Neuronal stem cell (in vitro differentiated cells): ENCODE results near the gene NPDC1.
"Not testable (repeated sequence)": the region's sequence is repeated elsewhere in the genome, so short reads cannot be mapped to it uniquely, and the experiment has no call there.

ENCODE experiments used
- DNase-seq: peaks from one replicate; pipeline ENCODE4 v3.0.0-alpha.2; 2013; ENCODE audit warnings: low spot score
- H2AFZ ChIP-seq: one replicate; pipeline ENCODE4 v1.6.1; 2013; ENCODE audit warnings: mild to moderate bottlenecking, low read length, inconsistent platforms
- H2AK5ac ChIP-seq: 2 replicates; pipeline ENCODE4 v1.6.1; 2013; ENCODE audit warnings: low read depth, mild to moderate bottlenecking, inconsistent platforms, low read length, moderate library complexity, mixed read lengths
- H2BK120ac ChIP-seq: 2 replicates; pipeline ENCODE4 v1.6.1; 2013; ENCODE audit warnings: low read depth, mild to moderate bottlenecking, inconsistent platforms, low read length, moderate library complexity, mixed read lengths
- H2BK12ac ChIP-seq: one replicate; pipeline ENCODE4 v1.6.1; 2013; ENCODE audit warnings: low read length, inconsistent platforms
- H2BK15ac ChIP-seq: 2 replicates; pipeline ENCODE4 v1.6.1; 2013; ENCODE audit warnings: mild to moderate bottlenecking, low read length, inconsistent platforms, mixed read lengths
- H2BK5ac ChIP-seq: one replicate; pipeline ENCODE4 v1.6.1; 2013; ENCODE audit warnings: inconsistent platforms, mild to moderate bottlenecking, low read length, moderate library complexity
- H3K14ac ChIP-seq: one replicate; pipeline ENCODE4 v1.6.1; 2013; ENCODE audit warnings: low read length, inconsistent platforms
- H3K18ac ChIP-seq: 2 replicates; pipeline ENCODE4 v1.6.1; 2013; ENCODE audit warnings: low read length, inconsistent platforms
- H3K23ac ChIP-seq: 2 replicates; pipeline ENCODE4 v1.6.1; 2013; ENCODE audit warnings: low read depth, mild to moderate bottlenecking, mixed read lengths, low read length, inconsistent platforms; ENCODE audit not compliant: poor library complexity
- H3K27ac ChIP-seq: replicated peaks from 3 replicates; pipeline ENCODE4 v1.5.1; 2013; ENCODE audit warnings: low read length, inconsistent platforms
- H3K27me3 ChIP-seq, 3 experiments: 2 replicates each; pipeline ENCODE4 v1.6.1; 2013; ENCODE audit warnings: low read length in 3 of 3, mild to moderate bottlenecking in 2 of 3, inconsistent platforms in 1 of 3, low read depth in 1 of 3, mixed read lengths in 1 of 3, moderate library complexity in 1 of 3; ENCODE audit not compliant: control insufficient read depth in 3 of 3, insufficient read depth in 3 of 3
- H3K36me3 ChIP-seq, 2 donors: replicated peaks in 1 of 2; 2 replicates each; pipeline ENCODE4 v1.6.1; 2013; ENCODE audit warnings: low read length in 2 of 2; ENCODE audit not compliant: control insufficient read depth in 2 of 2, insufficient read depth in 2 of 2
- H3K4ac ChIP-seq: 2 replicates; pipeline ENCODE4 v1.6.1; 2013; ENCODE audit warnings: inconsistent platforms, mild to moderate bottlenecking, low read length, moderate library complexity
- H3K4me1 ChIP-seq, 2 donors: 1 replicate in 1 of 2; 2 replicates in 1 of 2; pipeline ENCODE4 v1.6.1; 2013; ENCODE audit warnings: low read length in 2 of 2, low read depth in 1 of 2; ENCODE audit not compliant: control insufficient read depth in 2 of 2, insufficient read depth in 1 of 2
- H3K4me2 ChIP-seq: one replicate; pipeline ENCODE4 v1.6.1; 2013; ENCODE audit warnings: mild to moderate bottlenecking, low read length, inconsistent platforms; ENCODE audit not compliant: insufficient read depth, poor library complexity, severe bottlenecking
- H3K4me3 ChIP-seq, 2 donors: 2 replicates each; pipeline ENCODE4 v1.5.1; 2013; ENCODE audit warnings: low read length in 2 of 2, mild to moderate bottlenecking in 2 of 2, inconsistent platforms in 1 of 2, moderate library complexity in 1 of 2
- H3K79me1 ChIP-seq: one replicate; pipeline ENCODE4 v1.6.1; 2013; ENCODE audit warnings: low read depth, mild to moderate bottlenecking, inconsistent platforms, low read length, moderate library complexity
- H3K9ac ChIP-seq: one replicate; pipeline ENCODE4 v1.6.1; 2013; ENCODE audit warnings: mild to moderate bottlenecking, low read depth, low read length, inconsistent platforms; ENCODE audit not compliant: poor library complexity
- H3K9me3 ChIP-seq, 2 donors: replicated peaks in 1 of 2; 2 replicates each; pipeline versions ENCODE3 to v1.6.1; 2013; ENCODE audit warnings: low read length in 2 of 2, mild to moderate bottlenecking in 2 of 2, inconsistent platforms in 1 of 2, low read depth in 1 of 2, mixed read lengths in 1 of 2, moderate library complexity in 1 of 2; ENCODE audit not compliant: control insufficient read depth in 2 of 2, insufficient read depth in 1 of 2
- H4K8ac ChIP-seq: one replicate; pipeline ENCODE4 v1.6.1; 2013; ENCODE audit warnings: low read depth, mild to moderate bottlenecking, inconsistent platforms, low read length, moderate library complexity
- H4K91ac ChIP-seq: one replicate; pipeline ENCODE4 v1.6.1; 2013; ENCODE audit warnings: low read length, low read depth, mild to moderate bottlenecking, inconsistent platforms; ENCODE audit not compliant: poor library complexity
- WGBS, 2 donors: extraction: QIAGEN DNeasy Blood & Tissue Kit; methylation state at CpG; one replicate each; pipeline ENCODE4 v1.1.7; 2013; ENCODE audit warnings: missing lambda C conversion rate in 2 of 2, mixed read lengths in 1 of 2; ENCODE audit not compliant: insufficient read length in 2 of 2, insufficient replicate concordance in 1 of 2; ENCODE audit errors: extremely low coverage in 2 of 2; 5-methylcytosine and 5-hydroxymethylcytosine counted together

The NPDC1 gene

DNA sequence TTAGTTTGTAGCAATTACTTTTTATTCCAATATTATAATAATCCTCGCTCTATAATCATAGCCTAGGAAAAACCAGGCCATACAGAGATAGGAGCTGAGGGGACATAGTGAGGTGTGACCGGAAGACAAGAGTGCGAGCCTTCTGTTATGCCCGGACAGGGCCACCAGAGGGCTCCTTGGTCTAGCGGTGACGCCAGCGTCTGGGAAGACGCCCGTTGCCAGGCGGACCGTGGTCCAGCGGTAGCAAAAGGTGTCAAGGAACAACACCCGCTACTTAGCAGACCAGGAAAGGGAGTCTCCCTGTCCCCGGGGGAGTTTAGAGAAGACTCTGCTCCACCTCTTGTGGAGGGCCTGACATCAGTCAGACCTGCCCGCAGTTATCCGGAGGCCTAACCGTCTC lies 41.7 kb downstream of the NPDC1 start:
- H2AK5ac ChIP-seq, H3K27ac ChIP-seq, H2BK5ac ChIP-seq, H3K14ac ChIP-seq, H2BK15ac ChIP-seq, H3K9me3 ChIP-seq, H4K8ac ChIP-seq, H4K91ac ChIP-seq, H3K4me2 ChIP-seq, H3K4ac ChIP-seq, H2AFZ ChIP-seq, H3K4me3 ChIP-seq, H3K27me3 ChIP-seq, H3K36me3 ChIP-seq, DNase-seq, H3K23ac ChIP-seq, H3K79me1 ChIP-seq, H2BK120ac ChIP-seq, H3K9ac ChIP-seq, H2BK12ac ChIP-seq, H3K18ac ChIP-seq: not testable (repeated sequence)
- peaks cover 0 to 13% of the 10 kb centered on the region in 2 donors for H3K4me1 ChIP-seq
- WGBS, 2 donors, result no CpG with 5 or more reads among the region's 17 CpGs

DNA sequence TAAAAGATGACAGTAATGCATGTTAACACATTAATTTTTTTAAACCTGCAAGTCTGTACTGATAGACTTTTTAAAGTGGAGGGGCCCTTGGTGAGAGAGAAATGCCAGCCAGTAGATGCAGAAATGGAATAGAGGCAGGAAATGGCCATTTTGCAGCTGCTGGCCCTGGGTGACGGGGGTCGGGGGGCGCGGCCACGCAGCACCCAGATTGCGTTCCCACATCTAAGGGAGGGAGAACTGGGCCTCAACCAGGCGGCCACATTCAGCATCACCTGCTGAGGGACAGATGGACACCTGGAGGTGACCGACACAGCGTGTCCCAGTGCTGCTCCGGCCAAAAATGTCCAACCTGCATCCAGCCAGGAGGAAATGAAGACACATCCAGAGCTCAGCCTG lies 43.3 kb downstream of the NPDC1 start:
- no peak overlapping the region for H3K4ac ChIP-seq
- no peak overlapping the region for H2BK120ac ChIP-seq
- no CpG with 5 or more reads among the region's 10 CpGs for WGBS, 2 donors
- H3K4me1 ChIP-seq, result peaks cover 0 to 6% of the 10 kb centered on the region in 2 donors
- H3K4me2 ChIP-seq, result no peak overlapping the region
- H2AFZ ChIP-seq, result no peak overlapping the region
- H3K4me3 ChIP-seq, result peak overlapping the region in 1 of 2 donors; percentile 62
- H4K91ac ChIP-seq, result no peak overlapping the region
- H2BK5ac ChIP-seq, result no peak overlapping the region
- H3K9me3 ChIP-seq, result peaks cover 2 to 3% of the 10 kb centered on the region in 2 donors
- H3K14ac ChIP-seq, result no peak overlapping the region
- no peak overlapping the region for H3K18ac ChIP-seq
- H4K8ac ChIP-seq, result no peak overlapping the region
- H2AK5ac ChIP-seq, result peak overlapping the region; percentile 68
- no peak overlapping the region for H3K23ac ChIP-seq
- no peak overlapping the region for H3K27ac ChIP-seq
- H3K9ac ChIP-seq, result peak overlapping the region; percentile 60
- H3K79me1 ChIP-seq, result no peaks in the 10 kb centered on the region
- no peaks in the 10 kb centered on the region for H3K36me3 ChIP-seq
- H2BK12ac ChIP-seq, result no peak overlapping the region
- H3K27me3 ChIP-seq, result no peaks in the 10 kb centered on the region
- DNase-seq, result no peak
- no peak overlapping the region for H2BK15ac ChIP-seq

DNA sequence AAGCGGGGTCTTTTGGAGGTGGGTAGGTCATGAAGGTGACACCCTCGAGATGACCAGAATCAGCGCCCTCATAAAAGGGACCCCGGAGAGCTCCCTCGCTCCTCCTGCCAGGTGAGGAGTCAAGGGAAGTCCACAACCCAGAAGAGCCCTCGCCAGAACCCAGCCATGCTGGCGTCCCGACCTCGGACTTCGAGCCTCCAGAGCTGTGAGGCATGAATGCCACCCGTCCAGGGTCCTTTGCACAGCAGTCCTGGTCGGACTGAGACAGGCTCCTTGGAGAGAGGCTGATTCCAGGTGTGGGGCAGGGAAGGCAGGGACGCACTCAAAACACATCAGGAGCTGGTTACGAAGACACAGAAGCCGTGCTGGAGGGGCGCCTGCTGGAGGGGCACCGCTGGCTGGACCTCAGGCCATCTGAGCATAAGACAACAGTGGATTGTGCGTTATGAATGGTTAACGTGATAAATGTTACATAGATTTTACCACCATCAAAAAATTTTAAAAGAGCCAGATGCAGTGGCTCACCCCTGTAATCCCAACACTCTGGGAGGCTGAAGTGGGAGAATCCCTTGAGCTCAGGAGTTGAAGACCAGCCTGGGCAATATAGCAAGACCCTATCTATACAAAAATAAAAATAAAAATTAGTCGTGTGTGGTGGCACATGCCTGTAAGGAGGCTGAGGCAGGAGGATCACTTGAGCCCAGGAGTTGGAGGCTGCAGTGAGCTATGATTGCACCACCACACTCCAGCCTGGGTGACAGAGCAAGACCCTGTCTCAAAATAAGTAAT lies 43.9 kb downstream of the NPDC1 start:
- Histone ChIP-seq H3K27ac (no peak overlapping the region), H2AFZ (no peak overlapping the region), H4K91ac (no peak overlapping the region), H3K9me3 (peaks cover 2 to 3% of the 10 kb centered on the region in 2 donors), H3K27me3 (peaks cover 0 to 3% (median 0%) of the 10 kb centered on the region in 3 experiments), H3K9ac (no peak overlapping the region), H2BK5ac (no peak overlapping the region), H2AK5ac (no peak overlapping the region), H2BK120ac (no peak overlapping the region), H3K18ac (peak overlapping the region; percentile 38), H4K8ac (no peak overlapping the region), H3K79me1 (no peaks in the 10 kb centered on the region), H3K36me3 (no peaks in the 10 kb centered on the region), H3K4me1 (peaks cover 5% of the 10 kb centered on the region in 2 donors), H3K4me3 (no peak overlapping the region), H3K14ac (no peak overlapping the region), H3K4me2 (no peak overlapping the region), H2BK15ac (no peak overlapping the region), H3K23ac (no peak overlapping the region), H2BK12ac (no peak overlapping the region), H3K4ac (no peak overlapping the region)
- DNase-seq, result no peak
- no CpG with 5 or more reads among the region's 20 CpGs for WGBS, 2 donors

DNA sequence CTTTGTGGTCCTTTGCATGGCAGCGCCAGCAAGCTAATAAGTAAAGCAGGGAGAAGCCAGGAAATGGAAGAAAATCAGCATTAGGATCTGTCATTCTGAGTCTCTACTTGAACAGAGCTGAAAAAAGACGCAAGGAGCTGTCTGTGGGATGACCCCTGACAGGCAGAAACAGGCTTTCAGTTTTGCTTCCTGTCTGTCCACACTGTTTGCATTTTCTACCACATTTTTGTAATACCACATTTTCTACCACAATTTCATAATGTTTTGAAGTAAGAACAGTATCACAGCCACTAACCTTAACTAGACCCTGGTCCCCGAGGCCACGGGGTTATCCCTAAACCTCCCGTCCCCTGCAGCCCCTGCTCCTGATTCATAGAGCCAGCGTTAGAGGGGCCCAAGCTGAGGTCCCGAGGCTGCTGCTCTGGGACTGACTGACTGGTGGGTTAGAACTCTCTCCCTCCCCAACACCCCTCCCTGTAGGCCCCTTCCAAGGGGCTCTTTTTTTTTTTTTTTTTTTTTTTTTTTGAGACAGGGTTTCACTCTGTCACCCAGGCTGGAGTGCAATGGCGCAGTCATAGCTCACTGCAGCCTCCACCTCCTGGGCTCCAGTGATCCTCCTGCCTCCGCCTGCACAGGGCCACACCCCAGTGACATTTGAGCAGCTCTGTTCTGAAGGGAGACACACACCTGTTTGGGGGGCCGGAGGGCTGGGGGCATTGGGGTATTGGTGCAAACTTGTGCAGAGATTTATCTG lies 45.6 kb downstream of the NPDC1 start:
- Histone ChIP-seq H3K4me2 (no peak overlapping the region), H4K8ac (no peak overlapping the region), H3K27me3 (peaks cover 0 to 5% (median 0%) of the 10 kb centered on the region in 3 experiments), H3K9me3 (no peaks in the 10 kb centered on the region), H2BK5ac (no peak overlapping the region), H3K79me1 (peaks cover 2% of the 10 kb centered on the region), H3K9ac (no peak overlapping the region), H2BK15ac (no peak overlapping the region), H2BK12ac (no peak overlapping the region), H3K18ac (no peak overlapping the region), H2AK5ac (no peak overlapping the region), H2BK120ac (no peak overlapping the region), H3K27ac (no peak overlapping the region), H3K14ac (no peak overlapping the region), H4K91ac (no peak overlapping the region), H2AFZ (peak overlapping the region; percentile 75), H3K4me1 (peaks cover 5 to 14% of the 10 kb centered on the region in 2 donors), H3K36me3 (no peaks in the 10 kb centered on the region), H3K23ac (no peak overlapping the region), H3K4ac (no peak overlapping the region), H3K4me3 (no peak overlapping the region)
- DNase-seq, result no peak
- WGBS, 2 donors, result no CpG with 5 or more reads among the region's 10 CpGs
